ENCODE measurements around the gene COL24A1.

DNA sequence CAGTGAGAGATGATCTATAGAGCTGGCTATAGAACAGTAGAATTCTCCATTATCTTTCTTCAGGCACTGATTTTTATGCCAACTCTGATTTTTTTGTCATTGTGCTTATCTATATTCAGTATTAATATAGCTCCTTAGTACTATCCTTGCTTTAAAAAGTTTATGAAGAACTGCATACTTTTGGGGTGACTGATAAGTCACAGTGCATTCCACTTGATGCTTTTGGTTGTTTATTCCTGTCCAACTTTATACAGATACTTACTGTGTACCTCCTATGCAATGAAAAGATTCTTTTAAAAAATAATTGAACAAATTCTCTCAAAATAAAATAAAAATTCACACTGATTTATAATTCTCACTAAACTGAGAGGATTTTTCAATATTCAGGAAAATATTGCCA lies 71.6 kb downstream of the COL24A1 start:
- TF ChIP-seq POLR2A (IDR thresholded peaks at IDR 0.05; ENCODE audit: low read depth, low read length) (no peak), EZH2 (IDR thresholded peaks at IDR 0.05; ENCODE audit: borderline replicate concordance, low read depth, low read length, severe bottlenecking) (no peak), POLR2AphosphoS5 (IDR thresholded peaks at IDR 0.05; ENCODE audit: insufficient read depth, low read depth, low read length) (no peak), JUN (IDR thresholded peaks at IDR 0.05; ENCODE audit: borderline replicate concordance, insufficient read depth, insufficient read length, low read depth) (no peak), MYC (IDR thresholded peaks at IDR 0.05; ENCODE audit: low read depth, low read length) (no peak), FOS (IDR thresholded peaks at IDR 0.05; ENCODE audit: borderline replicate concordance, insufficient read depth, low read length) (no peak)
- TF ChIP-seq, protein P1, sequence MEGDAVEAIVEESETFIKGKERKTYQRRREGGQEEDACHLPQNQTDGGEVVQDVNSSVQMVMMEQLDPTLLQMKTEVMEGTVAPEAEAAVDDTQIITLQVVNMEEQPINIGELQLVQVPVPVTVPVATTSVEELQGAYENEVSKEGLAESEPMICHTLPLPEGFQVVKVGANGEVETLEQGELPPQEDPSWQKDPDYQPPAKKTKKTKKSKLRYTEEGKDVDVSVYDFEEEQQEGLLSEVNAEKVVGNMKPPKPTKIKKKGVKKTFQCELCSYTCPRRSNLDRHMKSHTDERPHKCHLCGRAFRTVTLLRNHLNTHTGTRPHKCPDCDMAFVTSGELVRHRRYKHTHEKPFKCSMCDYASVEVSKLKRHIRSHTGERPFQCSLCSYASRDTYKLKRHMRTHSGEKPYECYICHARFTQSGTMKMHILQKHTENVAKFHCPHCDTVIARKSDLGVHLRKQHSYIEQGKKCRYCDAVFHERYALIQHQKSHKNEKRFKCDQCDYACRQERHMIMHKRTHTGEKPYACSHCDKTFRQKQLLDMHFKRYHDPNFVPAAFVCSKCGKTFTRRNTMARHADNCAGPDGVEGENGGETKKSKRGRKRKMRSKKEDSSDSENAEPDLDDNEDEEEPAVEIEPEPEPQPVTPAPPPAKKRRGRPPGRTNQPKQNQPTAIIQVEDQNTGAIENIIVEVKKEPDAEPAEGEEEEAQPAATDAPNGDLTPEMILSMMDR (IDR thresholded peaks at IDR 0.05; ENCODE audit: extremely low read depth in 1 of 2, insufficient read depth in 1 of 2, low read depth in 1 of 2, low read length in 2 of 2) = no peak

All from endothelial cell of umbilical vein (primary cell).